ENCODE data around the gene MZB1.

The MZB1 gene

DNA sequence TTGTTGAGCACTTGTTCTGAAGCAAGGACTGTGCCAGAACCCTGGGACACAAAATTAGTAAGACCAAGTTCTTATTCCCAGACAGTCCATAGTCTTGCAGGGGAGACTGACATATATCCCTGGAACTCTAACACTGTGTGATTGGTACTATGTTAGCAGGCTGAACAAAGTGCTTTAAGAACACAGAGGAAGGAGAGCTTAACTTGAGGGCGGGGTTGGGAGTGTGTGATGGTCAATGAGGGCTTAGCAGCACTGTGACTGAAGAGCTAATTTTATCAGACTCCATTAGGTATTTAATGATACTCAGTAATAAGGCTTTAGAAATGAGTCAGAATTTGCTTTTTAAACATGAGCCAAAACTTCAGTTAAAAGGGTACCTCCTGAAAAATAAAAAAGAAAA, 29.1 kb upstream of the MZB1 start:
- TF ChIP-seq, protein P1, sequence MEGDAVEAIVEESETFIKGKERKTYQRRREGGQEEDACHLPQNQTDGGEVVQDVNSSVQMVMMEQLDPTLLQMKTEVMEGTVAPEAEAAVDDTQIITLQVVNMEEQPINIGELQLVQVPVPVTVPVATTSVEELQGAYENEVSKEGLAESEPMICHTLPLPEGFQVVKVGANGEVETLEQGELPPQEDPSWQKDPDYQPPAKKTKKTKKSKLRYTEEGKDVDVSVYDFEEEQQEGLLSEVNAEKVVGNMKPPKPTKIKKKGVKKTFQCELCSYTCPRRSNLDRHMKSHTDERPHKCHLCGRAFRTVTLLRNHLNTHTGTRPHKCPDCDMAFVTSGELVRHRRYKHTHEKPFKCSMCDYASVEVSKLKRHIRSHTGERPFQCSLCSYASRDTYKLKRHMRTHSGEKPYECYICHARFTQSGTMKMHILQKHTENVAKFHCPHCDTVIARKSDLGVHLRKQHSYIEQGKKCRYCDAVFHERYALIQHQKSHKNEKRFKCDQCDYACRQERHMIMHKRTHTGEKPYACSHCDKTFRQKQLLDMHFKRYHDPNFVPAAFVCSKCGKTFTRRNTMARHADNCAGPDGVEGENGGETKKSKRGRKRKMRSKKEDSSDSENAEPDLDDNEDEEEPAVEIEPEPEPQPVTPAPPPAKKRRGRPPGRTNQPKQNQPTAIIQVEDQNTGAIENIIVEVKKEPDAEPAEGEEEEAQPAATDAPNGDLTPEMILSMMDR (IDR thresholded peaks at IDR 0.05; ENCODE audit: unreplicated experiment in 3 of 3), result no peak
- Mint-ChIP-seq H3K36me3 (ENCODE audit: low read depth) (peaks cover 41% of the 10 kb centered on the region), H3K27ac (peak overlapping the region in 2 of 3 experiments; percentile 26 to 38), H3K27me3 (ENCODE audit: low read depth) (no peaks in the 10 kb centered on the region), H3K4me1 (peaks cover 56% of the 10 kb centered on the region), H3K4me3 (peak overlapping the region in 1 of 3 experiments; percentile 10), H3K9me3 (no peaks in the 10 kb centered on the region)

GRCh38 chr5:139417214-139417613, 27.5 kb upstream of the MZB1 start:
- Mint-ChIP-seq H3K4me1 (peaks cover 63% of the 10 kb centered on the region), H3K27ac (peak overlapping the region; percentile 60 to 77 (median 68)), H3K9me3 (no peaks in the 10 kb centered on the region), H3K36me3 (ENCODE audit: low read depth) (peaks cover 45% of the 10 kb centered on the region), H3K27me3 (ENCODE audit: low read depth) (no peaks in the 10 kb centered on the region), H3K4me3 (peak overlapping the region in 1 of 3 experiments; percentile 12)
- TF ChIP-seq, protein P1 (IDR thresholded peaks at IDR 0.05; ENCODE audit: unreplicated experiment in 3 of 3), result no peak

- Mint-ChIP-seq H3K27me3 (ENCODE audit: low read depth) (no peaks in the 10 kb centered on the region), H3K4me1 (peaks cover 65% of the 10 kb centered on the region), H3K36me3 (ENCODE audit: low read depth) (peaks cover 46% of the 10 kb centered on the region), H3K9me3 (no peaks in the 10 kb centered on the region), H3K27ac (peak overlapping the region; percentile 60 to 77 (median 68)), H3K4me3 (no peak overlapping the region)
- TF ChIP-seq, protein P1 (IDR thresholded peaks at IDR 0.05; ENCODE audit: unreplicated experiment in 3 of 3), result no peak
Measured at GRCh38 chr5:139416651-139417050, 26.9 kb upstream of the MZB1 start.

DNA sequence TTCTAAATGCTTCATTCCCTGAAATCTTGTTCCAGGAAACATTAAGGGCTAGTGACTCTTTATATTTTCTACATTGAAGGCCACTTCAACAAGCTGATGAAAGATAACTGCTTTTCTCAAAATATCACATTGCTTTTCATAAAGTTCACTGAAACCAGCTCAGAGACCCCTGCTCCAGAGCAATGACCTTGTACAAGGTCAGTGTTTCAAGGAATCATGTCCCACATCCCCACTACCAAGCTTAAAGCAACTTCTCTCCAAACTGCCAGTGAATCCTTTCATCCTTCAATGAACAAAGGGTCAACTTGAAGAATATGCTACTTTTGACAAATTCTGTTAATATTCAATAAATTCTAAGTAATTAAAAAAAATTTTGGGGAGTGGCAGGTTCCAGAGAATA, 26.2 kb upstream of the MZB1 start:
- H3K9me3 Mint-ChIP-seq, result no peaks in the 10 kb centered on the region
- H3K27ac Mint-ChIP-seq, result peak overlapping the region; percentile 22 to 77 (median 41)
- peaks cover 47% of the 10 kb centered on the region for H3K36me3 Mint-ChIP-seq (ENCODE audit: low read depth)
- TF ChIP-seq, protein P1 (IDR thresholded peaks at IDR 0.05; ENCODE audit: unreplicated experiment in 3 of 3), result no peak
- no peak overlapping the region for H3K4me3 Mint-ChIP-seq
- H3K27me3 Mint-ChIP-seq (ENCODE audit: low read depth), result no peaks in the 10 kb centered on the region
- peaks cover 72% of the 10 kb centered on the region for H3K4me1 Mint-ChIP-seq

DNA sequence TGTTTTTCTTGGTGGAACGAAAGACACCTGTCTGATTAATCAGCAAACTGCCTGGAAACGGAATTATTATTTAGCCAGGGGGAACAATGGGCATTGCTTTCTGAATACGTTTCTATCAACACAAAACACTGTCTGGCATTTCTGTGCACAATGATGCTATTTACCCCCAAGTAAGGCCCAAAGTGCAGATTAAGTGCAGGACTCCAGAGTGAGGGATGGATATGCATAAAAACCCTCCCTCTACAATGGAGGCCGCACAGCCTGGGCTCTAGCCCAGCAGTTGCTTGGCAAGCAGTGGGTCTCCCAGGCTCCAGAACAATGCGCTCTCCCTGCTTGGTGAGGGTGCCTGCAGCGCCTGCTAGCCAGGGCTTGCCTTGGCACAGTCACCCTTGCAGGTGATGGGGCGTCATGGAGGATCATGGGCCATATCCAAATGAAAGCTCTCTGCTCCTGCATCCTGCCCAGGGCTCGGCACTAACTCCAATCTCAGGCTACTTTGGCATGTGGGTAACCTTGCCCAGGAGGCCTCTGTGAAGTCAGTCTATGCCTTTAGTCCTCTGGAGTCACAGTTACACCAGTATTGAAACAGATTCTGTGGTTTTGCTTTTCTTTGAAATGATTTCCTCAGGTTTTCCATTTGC, 25.6 kb upstream of the MZB1 start:
- Mint-ChIP-seq H3K9me3 (no peaks in the 10 kb centered on the region), H3K4me3 (no peak overlapping the region), H3K27ac (peak overlapping the region; percentile 67 to 86 (median 77)), H3K4me1 (peaks cover 69% of the 10 kb centered on the region), H3K36me3 (ENCODE audit: low read depth) (peaks cover 41% of the 10 kb centered on the region), H3K27me3 (ENCODE audit: low read depth) (no peaks in the 10 kb centered on the region)
- TF ChIP-seq, protein P1 (IDR thresholded peaks at IDR 0.05; ENCODE audit: unreplicated experiment in 3 of 3), result no peak

DNA sequence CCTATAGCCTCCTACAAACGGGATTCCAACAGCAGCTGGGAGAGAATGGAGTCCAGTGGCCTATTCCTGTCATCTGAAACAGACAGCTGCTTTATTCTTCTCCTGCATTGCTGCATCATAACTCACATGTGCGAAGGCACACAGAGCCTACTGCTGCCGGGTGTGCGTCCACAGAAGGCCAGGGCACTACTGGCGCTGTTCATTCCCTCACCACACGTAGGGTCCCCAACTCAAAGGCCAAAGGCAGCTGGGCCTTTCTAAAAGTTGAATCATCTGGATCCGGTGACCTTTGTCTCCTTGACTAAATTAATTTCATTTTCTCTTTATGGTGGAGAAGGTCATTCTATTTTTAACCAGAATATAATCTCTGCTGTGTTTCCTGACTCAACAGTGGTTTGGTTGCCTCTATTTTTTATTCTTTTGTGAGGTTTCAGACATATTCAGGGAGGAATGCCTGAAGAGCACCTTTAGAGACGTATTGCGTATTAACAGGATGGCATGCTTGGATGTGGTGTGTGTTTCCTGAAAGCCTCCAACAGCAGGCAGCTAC, 24.9 kb upstream of the MZB1 start:
- TF ChIP-seq, protein P1 (IDR thresholded peaks at IDR 0.05; ENCODE audit: unreplicated experiment in 3 of 3), result no peak
- Mint-ChIP-seq H3K4me3 (peak overlapping the region in 1 of 3 experiments; percentile 3), H3K9me3 (no peaks in the 10 kb centered on the region), H3K27ac (peak overlapping the region; percentile 67 to 86 (median 77)), H3K4me1 (peaks cover 65% of the 10 kb centered on the region), H3K36me3 (ENCODE audit: low read depth) (peaks cover 36% of the 10 kb centered on the region), H3K27me3 (ENCODE audit: low read depth) (no peaks in the 10 kb centered on the region)
